ENCODE measurements around the gene RAC2.

RAC2 gene

DNA sequence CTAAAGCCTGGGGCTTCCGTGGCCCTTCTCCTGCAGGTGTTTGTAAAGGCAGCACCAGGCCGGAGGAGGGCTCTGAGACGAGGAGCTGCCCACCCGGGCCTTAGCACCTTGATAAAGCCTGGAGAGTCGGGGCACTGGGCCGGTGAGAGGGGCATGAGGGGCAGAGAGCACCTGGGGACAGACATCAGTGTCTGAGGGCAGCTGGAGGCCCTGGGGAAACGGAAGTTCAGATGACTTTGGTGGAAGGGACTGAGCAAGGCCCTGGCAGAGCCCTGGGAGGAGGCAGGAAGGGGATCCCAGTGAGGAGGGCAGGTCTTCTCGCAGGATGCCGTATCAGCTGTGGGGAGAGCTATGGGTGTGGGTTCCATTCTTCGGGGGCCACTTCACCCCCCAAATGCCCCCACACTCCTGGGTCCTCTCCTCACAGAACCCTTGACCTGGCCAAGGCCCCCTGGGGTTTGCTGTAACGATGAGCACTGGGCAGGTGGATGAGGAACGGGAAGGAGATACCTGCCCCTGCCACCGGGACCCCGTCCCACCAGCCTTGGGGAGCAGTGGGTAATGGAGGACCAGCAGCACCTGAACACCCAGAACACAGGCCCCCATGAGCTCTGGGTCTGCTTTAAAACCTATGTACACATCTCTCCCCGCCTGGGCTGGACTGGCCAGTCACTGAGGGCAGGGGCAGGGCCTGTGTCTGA, 63.4 kb downstream of the RAC2 start:
- no peak overlapping the region for H3K4me3 Mint-ChIP-seq
- H3K36me3 Mint-ChIP-seq: no peaks in the 10 kb centered on the region
- H3K27ac Mint-ChIP-seq: peak overlapping the region; percentile 54
- H3K27me3 Mint-ChIP-seq: peaks cover 45% of the 10 kb centered on the region
- H3K9me3 Mint-ChIP-seq: no peaks in the 10 kb centered on the region
- no peak for ATAC-seq
- H3K4me1 Mint-ChIP-seq: peaks cover 30% of the 10 kb centered on the region

DNA sequence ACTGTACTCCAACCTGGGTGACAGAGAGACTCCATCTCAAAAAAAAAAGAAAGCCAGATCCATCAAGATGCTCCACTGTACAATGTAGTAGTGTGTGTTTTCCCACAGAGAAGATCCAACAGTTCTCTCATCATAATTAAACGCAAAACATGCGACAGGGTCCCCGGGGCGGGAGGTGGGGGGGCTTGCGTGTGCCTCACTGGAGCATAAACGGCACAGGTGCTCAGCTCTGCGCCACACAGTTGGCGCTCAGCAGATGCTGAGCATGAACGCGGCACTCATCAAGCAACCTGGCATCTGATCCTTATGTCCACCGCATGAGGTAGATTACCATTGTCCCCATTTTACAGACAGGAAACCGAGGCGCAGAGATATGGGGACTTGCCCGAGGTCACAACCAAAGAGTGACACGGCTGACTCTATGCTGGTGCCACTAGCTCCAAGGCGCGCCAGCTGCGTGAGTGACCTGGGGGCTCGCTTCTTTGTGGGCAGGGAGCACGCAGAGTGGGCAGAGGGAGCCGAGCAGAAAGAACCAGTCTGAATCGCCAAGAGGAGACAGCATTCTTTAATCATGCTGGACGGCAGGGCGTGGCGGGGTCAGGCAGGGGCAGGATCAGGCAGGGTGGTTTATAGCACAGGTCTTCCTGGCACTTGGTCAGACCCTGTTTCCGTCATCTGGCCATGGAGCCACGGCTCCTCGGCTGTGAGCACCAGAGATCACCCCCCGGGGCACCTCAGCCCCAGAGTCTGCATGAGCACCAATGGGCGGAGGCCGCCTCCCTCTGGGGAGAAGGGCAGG, 64.2 kb downstream of the RAC2 start:
- H3K4me3 Mint-ChIP-seq: no peak overlapping the region
- peaks cover 21% of the 10 kb centered on the region for H3K4me1 Mint-ChIP-seq
- peaks cover 46% of the 10 kb centered on the region for H3K27me3 Mint-ChIP-seq
- ATAC-seq: no peak
- no peaks in the 10 kb centered on the region for H3K36me3 Mint-ChIP-seq
- H3K9me3 Mint-ChIP-seq: no peaks in the 10 kb centered on the region
- peak overlapping the region; percentile 54 for H3K27ac Mint-ChIP-seq

DNA sequence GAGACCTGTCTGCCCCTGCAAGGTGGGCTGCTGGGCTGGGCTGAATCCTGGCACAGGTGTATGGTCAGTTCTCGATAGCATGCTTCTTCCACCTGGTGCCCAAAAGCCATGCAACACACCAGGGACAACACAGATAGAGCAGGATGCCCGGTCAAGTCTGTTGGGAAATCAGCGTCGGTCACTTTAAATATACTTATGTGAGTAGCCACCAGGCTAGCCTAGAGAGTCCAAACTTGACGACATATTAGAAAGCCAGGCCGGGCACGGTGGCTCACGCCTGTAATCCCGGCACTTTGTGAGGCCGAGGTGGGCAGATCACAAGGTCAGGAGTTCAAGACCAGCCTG, 65.0 kb downstream of the RAC2 start:
- Mint-ChIP-seq H3K4me3 (no peak overlapping the region), H3K36me3 (no peaks in the 10 kb centered on the region), H3K27ac (no peak overlapping the region), H3K4me1 (peaks cover 17% of the 10 kb centered on the region), H3K27me3 (peaks cover 47% of the 10 kb centered on the region), H3K9me3 (no peaks in the 10 kb centered on the region)
- ATAC-seq: no peak

DNA sequence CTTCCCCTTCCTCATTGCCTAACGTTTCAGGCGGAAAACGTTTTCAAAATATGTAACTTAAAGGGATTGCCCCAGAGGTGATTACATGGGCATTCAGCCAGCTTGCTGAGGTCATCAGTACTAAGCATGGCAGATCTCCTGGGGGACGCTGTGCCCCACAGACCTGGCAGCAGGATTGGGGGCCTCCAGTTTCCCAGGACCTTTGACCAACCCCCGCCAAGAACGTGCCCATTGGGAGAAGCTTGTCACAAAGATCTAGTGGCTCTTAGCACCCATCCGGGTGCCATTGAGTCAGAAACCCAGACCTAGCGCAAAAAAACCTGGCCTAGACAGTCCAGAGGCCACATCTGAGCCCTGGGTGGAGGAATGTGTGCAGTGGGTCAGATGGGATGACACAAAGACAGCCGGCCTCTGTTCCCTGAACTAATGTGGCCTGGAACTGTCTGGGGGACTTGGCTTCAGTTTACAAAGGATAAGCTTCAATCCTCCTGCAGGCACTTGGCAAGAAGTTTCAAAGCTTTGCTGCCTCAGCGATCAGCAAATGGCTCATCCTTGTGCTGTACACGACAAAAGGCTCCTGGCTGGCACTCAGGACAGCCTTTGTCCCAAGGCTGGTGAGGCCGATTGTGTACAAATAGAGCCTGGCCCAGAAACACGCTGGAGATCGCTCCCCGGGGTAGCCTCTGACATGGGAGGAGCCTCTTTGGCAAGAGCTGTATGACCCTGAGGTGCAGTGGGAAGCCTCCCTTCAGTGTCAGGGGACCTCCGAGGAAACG, 65.5 kb downstream of the RAC2 start:
- Mint-ChIP-seq H3K36me3 (no peaks in the 10 kb centered on the region), H3K4me1 (peaks cover 17% of the 10 kb centered on the region), H3K27ac (peak overlapping the region; percentile 89), H3K4me3 (no peak overlapping the region), H3K27me3 (peaks cover 43% of the 10 kb centered on the region), H3K9me3 (no peaks in the 10 kb centered on the region)
- ATAC-seq: no peak

DNA sequence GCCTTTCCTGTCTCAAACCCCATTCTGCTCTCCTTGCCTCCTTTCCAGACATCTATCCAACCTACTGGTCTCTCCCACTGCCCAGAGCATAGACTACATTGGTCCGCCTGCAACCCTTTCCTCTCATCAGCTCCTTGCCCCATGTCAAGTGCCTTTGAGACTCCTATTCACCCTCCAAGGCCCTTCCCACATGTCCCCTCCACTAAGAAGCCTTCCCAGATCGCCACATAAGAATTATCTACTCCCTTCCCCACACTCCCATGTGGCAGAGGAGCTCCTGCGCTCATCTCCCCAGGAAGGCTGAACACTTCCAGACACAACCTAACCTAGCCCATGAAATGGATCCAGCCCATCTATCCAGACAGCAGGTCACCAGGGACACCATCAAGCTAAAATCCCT, 66.3 kb downstream of the RAC2 start:
- Mint-ChIP-seq H3K27me3 (peaks cover 40% of the 10 kb centered on the region), H3K4me3 (no peak overlapping the region), H3K4me1 (peaks cover 17% of the 10 kb centered on the region), H3K27ac (peak overlapping the region; percentile 89), H3K9me3 (no peaks in the 10 kb centered on the region), H3K36me3 (no peaks in the 10 kb centered on the region)
- ATAC-seq: no peak

DNA sequence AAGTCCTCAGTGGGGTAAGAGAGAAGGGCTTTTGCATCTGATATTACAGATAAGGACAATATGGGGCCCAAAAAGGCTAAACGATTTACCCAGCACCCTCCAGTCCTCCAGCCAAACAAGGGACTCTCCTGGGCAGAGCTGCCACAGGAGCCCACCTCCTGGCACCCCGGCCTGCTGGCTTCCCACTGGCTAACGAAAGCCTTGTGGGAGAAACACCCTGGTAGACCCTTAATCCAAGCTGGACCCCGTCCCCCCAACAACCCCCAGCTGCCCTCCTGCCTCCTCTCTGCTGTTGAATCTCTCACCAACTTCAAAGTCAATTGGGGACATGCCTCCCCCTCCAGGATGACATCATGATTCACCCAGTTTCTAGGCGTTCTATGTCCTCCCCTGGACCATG, 66.8 kb downstream of the RAC2 start:
- Mint-ChIP-seq H3K9me3 (no peaks in the 10 kb centered on the region), H3K36me3 (no peaks in the 10 kb centered on the region), H3K4me1 (peaks cover 17% of the 10 kb centered on the region), H3K4me3 (no peak overlapping the region), H3K27ac (peak overlapping the region; percentile 89), H3K27me3 (peaks cover 40% of the 10 kb centered on the region)
- ATAC-seq: no peak

DNA sequence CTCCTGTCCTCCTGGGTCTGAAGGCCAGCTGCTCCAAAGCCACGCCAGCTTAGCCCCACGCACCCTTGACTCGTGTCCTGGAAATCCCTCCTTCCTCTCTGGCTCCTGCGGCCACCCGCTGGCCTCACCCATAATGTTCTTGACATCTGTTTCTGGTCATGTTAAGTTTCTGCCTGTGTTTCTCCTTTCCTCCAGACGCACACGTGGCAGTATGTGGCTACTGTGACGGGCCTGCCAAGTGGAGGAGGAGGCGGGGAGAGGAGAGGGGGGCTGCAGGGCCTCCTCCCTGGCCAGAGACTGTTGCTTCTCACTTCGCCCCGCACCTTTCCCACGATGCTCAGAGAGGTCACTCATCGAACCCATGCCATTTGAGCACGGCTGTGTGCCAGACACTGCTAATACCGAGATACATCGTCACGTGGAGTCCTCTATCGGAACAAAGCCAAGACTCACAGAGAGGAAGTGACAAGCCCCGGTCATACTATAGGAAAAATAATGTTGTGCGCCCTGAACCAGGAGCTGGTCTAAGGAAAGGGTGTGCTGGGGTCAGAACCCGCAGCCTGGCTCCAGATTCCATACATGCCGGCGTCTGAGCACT, 67.5 kb downstream of the RAC2 start:
- Mint-ChIP-seq H3K4me3 (peak overlapping the region; percentile 58), H3K9me3 (no peaks in the 10 kb centered on the region), H3K36me3 (no peaks in the 10 kb centered on the region), H3K27me3 (peaks cover 40% of the 10 kb centered on the region), H3K27ac (peak overlapping the region; percentile 89), H3K4me1 (peaks cover 17% of the 10 kb centered on the region)
- peak; percentile 74 for ATAC-seq

DNA sequence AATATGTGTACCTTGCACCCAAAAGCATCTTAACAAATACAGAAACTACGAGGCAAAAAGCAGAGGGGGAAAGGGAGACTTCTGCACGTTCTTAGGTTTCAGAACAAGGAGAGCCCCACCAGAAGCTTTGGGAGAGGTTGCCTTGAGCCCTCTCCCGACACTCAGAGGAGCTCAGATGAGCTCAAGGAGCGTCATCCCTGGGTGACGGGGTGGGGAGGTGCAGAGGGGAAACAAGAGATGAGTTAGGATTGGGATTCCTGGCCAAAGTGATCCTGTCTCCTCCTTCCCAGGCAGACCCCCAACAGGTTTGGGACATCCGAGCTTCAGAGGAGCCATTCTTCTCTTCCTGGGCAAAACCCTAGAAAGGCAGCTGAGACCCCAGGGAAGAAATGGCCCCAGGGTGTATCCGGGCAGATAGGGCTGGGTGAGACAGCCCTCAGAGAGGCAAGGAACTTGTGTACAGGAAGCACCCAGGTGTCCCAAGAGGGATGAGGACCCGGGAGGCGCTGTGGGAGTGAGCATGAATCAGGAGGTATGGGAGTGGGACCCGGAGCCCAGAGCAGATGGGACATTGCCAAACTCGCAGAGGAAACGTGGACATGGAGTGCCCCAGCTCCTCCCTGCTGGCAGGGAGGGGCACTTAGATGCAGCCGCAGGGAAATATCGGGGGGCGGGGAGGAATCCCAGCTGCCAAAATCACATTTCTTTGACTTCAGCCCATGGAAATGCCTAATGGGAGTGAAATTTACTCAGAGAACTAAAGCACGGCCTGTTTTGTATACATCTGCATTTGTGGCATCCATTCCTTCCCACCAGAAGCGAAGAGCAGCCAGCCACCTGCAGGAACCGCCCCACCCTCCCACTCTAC, 68.4 kb downstream of the RAC2 start:
- peak overlapping the region; percentile 89 for H3K27ac Mint-ChIP-seq
- no peaks in the 10 kb centered on the region for H3K36me3 Mint-ChIP-seq
- no peak overlapping the region for H3K4me3 Mint-ChIP-seq
- peaks cover 17% of the 10 kb centered on the region for H3K4me1 Mint-ChIP-seq
- no peak for ATAC-seq
- peaks cover 40% of the 10 kb centered on the region for H3K27me3 Mint-ChIP-seq
- no peaks in the 10 kb centered on the region for H3K9me3 Mint-ChIP-seq
